ENCODE data around the gene CASP5.
"Not testable (repeated sequence)": the region's sequence is repeated elsewhere in the genome, so short reads cannot be mapped to it uniquely, and the experiment has no call there.

The CASP5 gene

DNA sequence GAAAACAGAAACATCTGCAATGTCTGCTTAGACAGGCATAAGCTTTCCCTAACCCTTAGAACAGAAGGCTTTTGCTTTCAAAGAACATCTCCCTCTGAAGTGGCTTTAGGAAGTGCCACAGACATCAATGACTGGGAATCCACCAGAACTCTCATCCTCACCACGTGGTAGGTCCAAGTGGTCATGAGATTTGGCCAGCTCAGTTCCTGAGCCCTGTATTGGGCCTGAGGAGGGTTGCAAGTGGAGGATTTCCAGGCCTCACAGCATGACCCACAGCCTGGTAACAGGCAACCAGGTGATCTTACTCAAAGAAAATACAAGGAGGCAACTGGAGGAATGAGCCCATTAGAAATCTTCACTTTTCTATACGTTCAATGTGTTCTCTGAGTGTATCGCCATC, 10.4 kb upstream of the CASP5 start:
- FAIRE-seq: no peak

DNA sequence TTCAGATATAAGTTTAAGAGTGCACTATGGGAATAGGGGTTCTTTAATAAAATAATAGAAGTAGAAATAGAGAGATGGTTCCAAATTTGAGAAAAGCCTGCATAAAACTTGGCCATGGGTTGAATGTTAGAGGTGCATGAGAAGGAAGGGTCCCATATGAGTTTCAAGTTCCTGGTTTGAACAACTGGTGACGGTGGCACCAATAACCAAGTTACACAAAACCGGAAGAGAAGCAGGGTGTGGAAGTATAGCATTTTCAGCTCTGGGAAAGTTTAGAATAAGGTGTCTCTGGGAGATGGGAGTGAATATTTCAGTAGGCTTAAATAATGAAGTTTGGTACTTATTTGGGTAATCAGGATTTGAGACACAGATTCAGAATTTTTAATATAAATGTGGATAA, 9.5 kb upstream of the CASP5 start:
- FAIRE-seq: no peak

DNA sequence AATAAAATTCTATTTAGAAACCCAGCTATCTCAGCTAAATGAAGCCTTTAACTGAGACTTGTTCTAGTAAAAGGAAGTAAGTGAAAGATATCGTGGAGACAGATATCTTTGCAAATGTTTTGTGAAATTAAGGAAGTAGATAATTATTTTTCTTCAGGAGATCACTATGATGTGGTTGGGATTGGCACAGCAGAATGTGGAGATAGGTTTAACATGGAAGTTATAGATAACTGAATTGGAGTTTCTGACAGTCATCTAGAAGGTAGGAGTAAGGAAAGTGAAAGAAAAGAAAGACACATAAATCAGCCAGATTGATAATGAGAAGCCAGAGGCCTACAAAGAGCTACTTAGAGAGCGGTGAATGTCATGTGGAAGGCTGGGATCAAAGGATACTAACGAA, 4.7 kb upstream of the CASP5 start:
- FAIRE-seq: no peak

DNA sequence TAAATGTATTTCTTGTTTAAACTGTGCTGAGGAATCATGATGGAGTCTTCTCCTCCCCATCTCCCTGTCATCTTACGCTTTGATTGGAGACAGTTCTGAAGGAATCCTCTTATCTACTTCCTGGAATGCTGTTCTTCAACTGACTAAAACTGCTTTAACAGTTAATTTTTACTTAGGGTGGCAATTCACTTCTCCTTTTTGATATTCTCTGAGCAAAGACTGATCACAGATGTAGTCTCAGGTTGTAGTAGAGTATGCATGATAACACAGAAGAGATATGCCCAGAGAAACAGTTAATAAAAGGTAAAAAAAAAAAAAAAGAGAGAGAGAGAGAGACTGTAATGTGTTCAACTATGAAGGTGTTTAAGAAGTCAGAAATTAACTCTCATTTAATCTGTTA, 1.4 kb upstream of the CASP5 start:
- no peak for FAIRE-seq

DNA sequence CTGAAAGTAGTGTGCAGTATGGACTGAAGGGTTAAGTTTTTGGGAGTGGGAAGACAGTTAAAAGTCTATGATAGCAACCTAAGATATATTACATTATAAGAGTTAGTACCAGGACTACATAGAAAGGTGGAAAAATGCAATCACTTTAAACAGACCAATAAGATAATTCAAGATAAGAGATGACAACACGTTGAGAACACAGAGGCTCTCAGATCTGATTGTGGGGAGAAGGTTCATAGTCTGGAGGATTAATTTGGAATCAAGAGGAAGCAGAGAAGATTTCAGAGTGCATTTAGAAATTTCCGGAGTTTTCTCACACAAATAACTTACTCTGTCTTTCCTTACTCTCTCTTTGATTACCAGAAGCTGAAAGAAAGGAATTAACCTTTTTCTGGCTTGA, 441 bp downstream of the CASP5 start:
- no peak for FAIRE-seq

DNA sequence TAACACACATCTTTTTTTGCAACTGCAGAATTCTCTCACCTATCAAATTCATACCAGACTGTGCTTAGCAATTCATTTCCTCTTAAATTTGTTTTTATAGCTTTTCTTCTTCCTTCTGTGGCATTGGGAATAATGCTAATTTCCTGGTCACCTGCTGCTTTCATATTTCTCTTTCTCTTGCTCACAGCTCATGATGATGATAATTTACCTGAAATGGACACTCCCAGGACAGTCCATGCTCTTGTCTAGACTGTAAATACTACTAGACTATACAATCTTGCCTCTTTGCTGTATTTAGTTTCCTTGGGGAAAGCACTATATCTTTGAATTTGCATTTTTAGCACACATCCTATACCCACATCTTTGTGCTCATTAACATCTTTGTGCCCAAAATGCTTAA, 15.5 kb downstream of the CASP5 start:
- no peak for FAIRE-seq

DNA sequence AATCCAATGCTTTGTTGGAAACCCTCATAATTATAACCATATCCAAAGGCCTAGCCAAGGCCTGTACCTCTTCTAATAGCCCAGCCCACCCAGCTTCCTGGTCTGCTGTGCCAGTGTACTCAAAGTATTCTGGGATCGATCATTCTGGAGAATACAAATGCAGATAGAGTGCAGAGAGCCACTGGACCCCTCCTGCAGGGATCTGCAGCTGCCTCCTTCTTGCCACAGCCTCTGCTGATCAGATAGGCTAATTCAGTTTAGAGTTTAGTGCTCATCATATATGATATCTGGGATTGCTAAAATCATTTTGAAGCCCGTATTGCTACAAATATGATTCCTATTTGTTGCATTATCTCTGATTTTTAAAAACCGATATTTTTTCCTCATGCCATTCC, 17.5 kb downstream of the CASP5 start:
- FAIRE-seq: no peak

DNA sequence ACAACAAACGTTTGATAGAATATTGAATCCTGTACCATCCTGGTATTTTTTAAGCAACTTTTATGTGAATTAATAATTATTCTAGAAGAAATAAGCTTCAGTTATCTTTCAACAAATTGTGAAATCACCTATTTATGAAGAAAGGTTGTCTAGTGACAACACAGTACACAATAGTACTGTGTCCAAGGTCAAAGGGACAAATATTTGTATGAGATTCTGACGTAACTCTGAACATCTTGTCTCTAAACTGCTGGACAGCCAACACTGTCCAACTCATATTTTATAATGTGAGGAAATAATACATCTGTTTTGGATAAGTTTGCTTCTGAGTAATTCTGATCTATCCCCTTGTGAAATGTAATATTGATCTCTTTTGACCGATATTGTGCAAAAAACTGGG, 18.9 kb downstream of the CASP5 start:
- no peak for FAIRE-seq

DNA sequence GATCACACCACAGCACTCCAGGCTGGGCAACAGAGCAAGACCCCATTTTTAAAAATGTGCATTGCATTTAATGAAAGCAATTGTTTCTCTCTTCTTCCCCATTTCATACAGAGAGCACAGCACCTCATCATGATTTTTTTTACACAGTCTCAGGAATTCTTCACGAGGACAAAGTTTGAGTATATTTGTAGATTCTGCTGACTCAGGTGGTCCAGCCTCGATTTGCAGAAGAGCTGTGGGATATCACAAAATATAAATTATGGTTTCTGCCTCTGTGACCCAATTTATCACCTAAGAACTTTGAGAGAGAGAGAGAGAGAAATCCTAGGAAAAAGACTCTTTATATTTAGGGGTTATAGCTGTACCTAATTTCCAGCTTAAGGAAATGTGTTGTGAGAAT, 19.8 kb downstream of the CASP5 start:
- no peak for FAIRE-seq

DNA sequence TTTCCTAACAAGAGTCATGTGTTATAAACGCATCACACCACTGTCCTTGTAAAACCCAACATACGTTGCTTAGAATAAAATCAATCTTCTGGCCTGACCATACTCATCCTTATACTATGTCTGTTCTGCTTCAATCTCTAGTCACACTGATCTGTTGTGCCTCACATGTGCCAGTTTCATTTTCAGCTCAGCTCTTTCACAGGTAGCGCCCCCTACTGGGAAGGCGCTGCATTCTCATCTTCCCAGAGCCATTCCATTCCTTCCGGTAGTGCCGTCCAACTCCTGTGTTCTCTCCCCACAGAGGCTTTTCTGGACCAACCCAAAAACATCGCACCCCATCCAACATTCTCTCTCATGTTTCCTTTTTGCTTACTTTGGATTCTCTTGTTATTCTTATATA, 22.2 kb downstream of the CASP5 start:
- no peak for FAIRE-seq

DNA sequence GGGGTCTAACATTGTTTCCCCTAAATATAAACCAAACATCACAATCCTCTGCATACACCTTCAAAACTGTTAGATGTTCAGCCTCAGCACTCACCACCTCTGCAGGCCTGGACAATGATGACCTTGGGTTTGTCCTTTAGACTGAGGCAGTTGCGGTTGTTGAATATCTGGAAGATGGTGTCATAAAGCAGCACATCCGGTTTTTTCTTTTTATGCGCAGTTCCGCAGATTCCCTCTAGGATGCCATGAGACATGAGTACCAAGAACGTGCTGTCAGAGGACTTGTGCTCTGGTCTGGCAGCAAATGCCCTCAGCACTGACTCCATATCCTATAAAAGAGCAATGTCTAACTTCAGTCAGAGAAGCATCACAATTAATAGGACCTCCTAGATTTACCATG, 22.8 kb downstream of the CASP5 start:
- FAIRE-seq: no peak

DNA sequence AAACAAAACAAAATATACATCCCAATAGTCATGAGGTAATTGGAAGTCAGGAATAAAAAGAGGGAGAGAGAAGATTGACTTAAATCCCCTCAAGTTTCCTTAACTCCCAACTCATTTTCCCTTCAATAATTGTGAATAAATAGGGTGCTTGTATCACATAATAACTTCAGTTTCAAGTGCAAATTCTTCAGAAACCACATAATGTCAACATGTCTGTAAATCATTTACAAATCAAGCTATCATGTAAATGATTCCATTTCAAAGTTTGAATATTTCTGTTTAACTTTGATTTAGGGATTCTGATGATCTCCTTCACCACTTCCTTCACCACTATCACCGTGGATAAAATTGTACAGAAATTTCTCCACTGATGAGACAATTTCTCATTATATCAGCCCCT, 23.2 kb downstream of the CASP5 start:
- no peak for FAIRE-seq

DNA sequence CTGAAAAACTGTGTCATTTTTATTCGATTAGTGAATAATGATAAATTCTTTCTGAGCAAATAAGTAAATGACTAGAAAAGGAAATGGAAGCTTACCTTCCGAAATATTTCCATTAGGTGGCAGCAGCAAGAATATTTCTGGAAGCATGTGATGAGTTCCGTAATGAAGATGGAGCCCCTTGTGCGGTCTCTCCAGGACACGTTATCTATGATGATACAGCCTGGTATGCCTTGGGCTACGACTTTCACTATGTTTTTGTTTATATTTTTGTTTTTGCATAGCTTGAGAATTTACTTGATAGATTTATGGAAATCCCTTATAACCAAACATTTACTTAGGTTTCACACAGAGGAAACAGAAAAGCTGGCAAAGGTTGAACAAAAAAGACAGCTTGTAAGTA, 25.7 kb downstream of the CASP5 start:
- FAIRE-seq: no peak

DNA sequence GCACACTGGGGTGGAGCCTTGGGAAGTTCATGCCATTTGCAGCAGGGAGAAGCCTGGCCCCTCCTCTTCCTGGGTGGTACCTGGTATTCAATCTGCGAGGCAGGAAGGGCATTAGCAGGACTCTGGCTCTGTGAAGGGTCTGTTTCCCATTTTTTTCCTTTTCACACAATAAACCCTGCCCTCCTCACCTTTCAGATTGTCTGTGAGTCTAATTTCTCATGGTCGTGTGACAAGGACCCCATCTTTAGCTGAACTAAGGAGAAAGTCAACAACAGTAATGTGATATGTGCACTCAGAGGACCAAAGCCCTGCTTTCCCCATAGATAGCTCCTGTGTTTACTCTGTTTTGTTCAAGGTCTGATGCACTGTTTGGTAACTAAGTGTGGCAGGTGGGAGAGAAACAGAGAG, 28.0 kb downstream of the CASP5 start:
- no peak for FAIRE-seq

DNA sequence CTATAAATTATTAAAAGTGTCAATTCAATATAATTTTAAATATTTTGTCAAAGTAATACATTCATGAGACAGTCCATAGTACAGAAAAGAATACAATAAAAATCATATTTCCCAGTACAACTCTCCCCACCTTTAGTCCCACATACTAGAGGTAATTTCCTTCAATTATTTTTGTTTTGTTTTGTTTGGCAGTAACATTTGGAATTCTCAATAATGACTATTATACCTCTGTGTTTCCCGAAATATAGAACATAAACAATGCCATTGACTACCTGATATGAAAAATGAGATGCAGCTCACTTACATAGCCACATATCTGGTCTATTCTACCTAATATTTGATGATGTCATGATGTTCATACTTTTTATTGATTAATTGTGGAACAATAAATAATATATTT, 30.2 kb downstream of the CASP5 start:
- FAIRE-seq: no peak

DNA sequence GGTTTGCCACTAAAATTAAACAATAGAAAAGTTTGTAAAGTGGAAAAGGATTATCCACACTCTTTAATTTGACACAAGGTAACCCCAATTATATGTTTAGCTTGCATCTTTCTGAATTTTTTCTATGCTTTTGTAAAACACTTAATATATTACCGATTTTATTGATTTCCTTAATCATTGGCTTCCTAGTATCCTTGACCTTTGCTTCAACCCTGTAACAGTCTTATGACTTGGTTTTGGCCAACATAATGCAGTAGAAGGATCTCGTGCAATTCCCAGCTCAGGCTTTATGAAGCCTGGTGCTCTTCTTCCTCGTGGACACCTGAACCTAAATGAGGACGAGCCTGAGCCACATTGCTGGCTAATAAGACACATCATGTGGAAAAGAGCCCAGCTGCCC, 31.0 kb downstream of the CASP5 start:
- FAIRE-seq: no peak

DNA sequence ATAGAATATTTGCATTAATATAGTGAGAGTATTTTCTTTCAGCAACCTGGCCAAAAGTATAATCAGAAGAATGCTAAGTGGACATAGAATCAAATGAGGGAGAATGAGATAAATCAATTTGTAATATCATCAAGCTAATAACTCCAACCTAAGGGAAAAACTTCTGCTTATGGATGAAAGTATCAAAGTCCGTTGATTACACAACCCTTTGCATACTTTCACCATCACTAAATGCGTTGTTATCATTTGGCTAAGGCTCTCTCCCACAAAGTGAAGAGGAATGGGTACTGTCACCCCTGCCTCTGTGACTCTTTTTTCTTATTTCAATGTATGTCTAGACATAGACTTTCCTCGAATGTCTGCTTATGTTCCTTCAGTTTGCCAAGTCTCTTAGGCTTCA, 38.2 kb downstream of the CASP5 start:
- FAIRE-seq: no peak

DNA sequence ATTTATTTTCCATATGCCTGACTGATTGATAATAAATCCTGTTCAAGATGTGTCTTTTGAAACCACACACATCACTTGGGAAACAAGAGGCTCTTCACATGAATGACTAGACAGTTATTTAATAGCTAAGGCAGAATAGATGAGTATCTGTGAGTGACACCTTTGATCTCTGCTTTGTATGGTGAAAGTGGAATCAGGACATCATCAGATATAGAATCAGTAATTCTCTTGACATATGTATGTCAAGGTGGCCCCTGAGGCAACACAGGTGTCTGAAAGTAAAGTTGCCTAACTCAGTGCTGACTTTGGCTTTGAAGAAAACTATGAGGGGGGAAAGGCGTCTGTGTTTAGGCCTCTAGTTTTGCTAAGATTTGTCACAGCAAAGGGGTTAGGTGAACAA, 43.1 kb downstream of the CASP5 start:
- FAIRE-seq: no peak

DNA sequence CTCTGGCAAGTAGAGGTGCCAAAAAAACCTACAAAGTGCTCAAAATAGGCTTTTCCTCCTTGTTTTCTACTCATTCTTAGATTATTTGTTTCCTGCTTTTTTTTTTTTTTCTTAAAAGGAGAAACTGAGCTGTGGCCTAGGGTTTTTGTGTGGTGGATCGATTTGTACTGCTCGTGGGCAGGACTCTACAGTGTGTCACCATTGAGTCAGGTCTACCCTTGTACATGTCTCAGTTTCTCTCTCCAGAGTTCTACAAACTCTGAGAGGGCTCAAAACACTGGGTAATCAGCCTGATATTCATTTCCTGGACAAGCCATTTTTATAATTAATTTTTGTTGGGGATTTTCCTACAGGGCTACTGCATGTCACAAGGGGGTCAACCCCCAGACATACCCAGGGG, 49.4 kb downstream of the CASP5 start:
- FAIRE-seq: no peak

DNA sequence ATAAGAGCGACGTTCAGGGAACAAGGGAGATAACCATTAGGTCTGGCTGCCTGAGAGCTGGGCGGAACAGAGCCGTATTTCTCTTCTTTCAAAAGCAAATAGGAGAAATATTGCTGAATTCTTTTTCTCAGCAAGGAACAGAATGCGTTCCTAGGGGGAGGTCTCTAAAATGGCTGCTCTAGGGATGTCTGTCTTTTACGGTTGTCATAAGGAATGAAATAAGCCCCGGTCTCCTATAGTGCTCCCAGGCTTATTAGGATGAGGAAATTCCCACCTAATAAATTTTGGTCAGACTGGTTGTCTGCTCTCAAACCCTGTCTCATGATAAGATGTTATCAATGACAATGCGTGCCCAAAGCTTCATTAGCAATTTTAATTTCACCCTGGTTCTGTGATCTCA, 50.0 kb downstream of the CASP5 start:
- FAIRE-seq: not testable (repeated sequence)

DNA sequence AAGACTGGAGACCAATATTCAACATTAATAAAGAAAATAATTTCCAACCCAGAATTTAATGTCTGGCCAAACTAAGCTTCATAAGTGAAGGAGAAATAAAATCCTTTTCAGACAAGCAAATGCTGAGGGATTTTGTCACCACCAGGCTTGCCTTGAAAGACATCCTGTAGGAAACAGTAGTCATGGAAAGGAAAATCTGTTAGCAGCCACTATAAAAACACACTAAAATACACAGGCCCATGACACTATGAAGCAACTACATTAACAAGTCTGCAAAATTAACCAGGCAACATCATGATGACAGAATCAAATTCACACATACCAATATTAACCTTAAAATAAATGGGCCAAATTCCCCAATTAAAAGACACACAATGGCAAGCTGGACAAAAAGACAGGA, 52.2 kb downstream of the CASP5 start:
- FAIRE-seq: no peak

DNA sequence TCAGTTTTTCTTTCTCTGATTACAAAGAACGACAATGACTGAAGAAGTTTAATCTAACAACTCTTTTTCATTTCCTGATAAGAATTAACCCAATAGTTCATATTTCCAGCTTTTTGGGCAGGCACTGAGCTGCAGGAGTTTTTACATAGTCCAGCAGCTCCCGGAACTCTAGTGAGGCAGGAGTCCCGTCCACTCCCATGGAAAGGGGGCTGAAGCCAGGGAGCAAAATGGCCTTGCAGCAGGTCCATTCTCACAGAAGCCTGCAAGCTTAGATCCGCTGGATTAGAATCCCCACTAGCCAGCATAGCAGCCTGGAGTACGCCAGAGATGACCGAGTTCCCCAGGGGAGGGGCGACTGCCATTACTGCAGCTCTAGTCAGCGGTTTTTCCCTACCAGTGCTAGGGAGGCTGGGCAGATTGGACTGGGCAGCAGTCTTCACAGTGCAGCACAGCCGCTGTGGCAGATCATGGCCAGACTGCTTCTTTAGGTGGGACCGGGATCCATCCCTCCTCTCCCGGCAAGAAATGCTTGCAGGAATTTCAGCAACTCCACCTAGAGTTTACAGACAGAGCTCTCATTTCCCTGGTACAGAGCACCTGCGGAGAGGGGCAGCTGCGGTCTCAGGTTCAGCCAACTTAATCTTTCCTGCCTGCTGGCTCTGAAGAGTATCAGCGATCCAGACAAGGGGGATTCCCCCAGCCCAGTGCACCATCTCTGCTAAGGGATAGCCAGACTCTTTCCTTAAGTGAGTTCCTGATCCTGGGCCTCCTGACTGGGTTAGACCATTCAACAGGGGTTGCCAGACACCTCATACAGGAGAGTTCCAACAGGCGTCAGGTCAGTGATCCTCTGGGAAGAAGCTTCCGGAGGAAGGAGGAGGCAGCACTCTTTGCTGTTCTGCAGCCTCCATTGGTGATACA, 53.9 kb downstream of the CASP5 start:
- FAIRE-seq: no peak

DNA sequence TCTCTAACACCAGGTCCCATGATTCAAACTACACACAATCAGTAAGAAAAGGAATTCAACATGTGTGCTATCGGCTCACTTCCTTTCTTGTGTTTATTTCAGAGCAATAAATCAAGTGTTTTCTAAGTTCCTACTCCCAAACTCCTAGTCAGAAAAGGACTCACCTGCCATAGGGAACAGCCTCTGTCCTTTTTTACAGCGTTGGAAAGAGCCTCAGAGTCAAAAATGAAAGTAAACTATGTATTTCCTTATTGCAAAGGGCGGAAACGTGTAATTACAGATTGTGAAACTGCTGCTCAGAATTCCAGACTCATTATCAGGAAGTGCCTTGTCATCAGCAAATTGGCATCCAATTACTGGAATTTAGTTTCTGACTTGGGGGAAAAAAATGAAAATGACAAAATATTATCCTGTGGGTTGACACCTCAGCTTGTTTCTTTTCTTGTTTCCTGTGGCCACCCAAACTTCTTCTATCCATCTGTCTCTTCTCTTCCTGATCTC, 54.6 kb downstream of the CASP5 start, which contains the start of gene CASP4:
TSS of gene CASP4 (minus strand) at position 220 of the 501 bp plus-strand sequence. CDS start at position 171, 49 bp downstream.
- no peak for FAIRE-seq

DNA sequence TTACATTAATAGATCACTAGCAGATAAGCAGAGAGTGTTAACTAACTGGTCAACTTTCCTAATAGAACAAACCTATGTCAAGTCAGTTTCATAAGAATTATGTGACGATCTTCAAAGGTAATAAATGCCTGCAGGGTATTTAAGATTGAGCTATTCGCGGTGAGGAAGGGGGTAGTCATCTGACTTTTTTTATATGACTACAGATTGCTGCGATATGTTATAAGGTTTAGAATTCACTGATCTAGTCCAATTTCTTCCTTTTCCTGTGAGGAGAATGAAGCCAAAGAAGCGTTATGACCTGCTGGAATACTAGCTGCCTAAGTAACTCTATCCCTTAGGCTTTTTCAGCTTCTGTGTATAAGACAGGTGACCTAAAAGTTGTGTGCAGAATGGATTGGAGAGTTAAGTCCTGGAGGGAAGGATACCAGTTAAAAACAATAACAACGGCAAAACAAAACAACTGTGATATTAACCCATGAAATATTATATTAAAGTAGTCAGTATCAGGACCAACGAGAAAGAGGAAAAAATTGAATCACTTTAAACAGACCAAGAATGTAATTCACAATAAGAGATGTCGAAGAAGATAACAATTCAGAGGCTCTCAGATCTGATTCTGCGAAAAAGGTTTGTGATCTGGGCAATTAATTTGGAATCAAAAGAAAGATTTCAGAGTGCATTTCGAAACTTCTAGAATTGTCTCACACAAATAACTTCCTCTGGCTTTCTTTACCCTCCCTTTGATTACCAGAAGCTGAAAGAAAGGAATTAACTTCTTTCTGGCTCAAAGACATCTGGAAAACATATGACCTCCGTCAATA, 55.2 kb downstream of the CASP5 start:
- FAIRE-seq: no peak
